Activated naive CD4-positive, alpha-beta T cell treated with anti-CD3 and anti-CD28 coated beads, Interleukin-2, amount 50 U/mL, for 16 hours (primary cell): Measurements from ENCODE around the gene IGDCC3.

Experiments used
- DNase-seq: peaks from one replicate; pipeline ENCODE4 v3.0.0-alpha.2; 2020

Gene IGDCC3

DNA sequence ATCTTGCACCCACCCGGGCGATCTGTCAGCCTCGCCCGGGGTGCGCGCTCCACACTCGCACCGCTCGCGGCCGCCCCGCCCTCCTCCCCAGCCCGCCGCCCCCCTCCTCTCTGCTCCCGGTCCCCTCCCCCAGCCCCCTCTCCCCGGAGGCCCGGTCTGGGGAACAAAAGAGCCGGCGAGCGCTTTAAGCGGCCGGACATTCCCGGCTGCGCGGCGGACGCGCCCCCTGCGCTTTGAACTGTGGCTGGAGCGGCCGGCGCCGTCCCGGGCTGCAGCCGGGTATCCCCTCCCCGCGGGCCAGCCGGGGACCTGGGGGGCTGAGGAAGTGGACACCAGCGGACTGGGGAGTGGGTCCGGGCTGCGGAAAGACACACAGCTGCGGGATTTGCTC lies at the start of gene IGDCC3:
Gene IGDCC3 (minus strand): TSS at position 27 of the 391 bp plus-strand sequence. CDS start 214 bp downstream, outside the sequence.
- no peak for DNase-seq

DNA sequence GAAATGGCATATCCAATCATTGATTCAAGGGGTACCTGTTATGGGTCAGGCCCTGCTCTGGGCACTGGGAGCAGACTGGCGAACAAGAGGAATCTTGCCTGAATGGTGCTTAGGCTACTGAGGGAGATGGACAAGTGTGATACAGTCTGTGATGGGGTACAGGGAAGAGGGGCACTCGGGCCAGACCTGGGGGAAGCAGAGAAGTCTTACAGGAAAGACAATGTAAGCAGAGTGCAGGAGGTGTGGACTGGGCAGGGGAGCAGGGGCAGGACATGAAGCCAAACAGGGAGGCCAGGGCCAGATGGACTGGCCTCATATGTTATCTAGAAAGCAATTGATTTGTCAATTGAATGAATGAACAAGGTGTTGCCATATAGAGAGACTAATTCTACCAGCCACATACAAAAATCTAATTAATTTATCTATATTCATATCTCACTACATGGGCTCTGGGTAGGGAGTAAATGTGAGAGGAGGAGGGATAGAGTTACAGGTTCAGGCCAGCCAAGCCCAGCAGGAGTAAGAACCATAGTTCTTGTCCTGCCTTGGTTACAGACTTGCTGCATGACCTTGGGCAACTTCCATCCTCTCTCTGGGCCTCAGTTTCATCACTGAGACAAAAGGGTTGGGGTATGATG lies 48.5 kb upstream of the IGDCC3 start:
- no peak for DNase-seq

DNA sequence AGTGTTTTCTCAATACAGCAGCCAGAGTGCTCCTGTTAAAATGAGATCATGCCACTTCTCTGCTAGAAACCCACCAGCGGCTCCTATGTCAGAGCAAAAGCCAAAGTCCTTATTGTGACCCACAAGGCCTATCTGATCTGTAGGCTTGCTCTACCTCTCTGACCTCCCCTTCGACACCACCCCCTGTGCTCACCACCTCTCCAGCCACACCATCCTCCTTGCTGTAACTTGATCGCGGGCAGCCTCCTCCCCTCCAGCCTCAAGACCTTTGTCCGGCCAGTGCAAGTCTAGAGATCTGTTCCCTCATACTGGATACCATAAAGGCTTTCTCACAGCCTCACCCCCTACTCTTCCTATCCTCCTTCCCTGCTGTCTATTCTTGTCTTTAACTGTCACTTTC lies 46.9 kb upstream of the IGDCC3 start:
- DNase-seq: no peak

- DNase-seq: no peak
Observed at GRCh38 chr15:65423976-65424679, 46.3 kb upstream of the IGDCC3 start.

- DNase-seq: no peak
Observed at GRCh38 chr15:65423150-65423975, 45.6 kb upstream of the IGDCC3 start.

GRCh38 chr15:65421360-65422215 lies 43.8 kb upstream of the IGDCC3 start:
- no peak for DNase-seq

DNA sequence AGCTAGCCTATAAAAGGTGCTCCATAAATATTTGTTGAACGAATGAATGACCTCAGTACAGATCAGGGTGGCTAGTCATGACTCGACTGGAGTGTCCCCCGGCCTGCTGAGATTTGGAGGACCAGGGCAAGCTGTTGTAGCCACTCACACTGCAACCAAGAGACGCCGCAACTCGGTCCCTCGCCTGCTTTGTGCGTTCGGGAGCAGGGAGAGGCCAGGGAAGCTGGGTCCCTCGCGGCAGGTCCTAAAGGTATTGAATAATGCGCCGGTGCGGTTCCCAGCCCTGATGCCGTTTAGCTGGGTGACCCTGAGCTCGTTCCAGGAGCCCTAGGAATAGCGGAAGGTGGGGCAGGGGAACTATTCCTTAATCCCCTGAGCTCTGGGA lies 43.2 kb upstream of the IGDCC3 start:
- DNase-seq: no peak

DNA sequence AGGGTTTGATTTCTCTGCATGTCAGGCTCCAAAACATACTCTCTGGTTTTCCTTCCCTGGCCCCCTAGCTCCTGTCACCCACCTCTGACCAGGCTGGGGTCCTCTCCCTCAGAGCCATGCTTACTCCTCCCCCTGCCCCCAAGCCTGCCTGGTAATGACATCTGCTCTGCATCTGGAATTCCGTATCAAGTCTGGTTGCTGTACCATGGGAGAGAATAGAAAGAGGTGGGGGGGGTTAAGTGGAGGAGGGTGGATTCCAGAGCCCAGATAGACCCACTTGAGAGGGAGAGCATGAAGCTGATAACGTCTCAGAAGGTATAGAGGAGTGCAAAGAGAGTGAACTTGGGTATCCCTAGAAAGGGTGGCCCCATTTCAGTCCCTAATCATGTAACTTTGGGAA lies 40.8 kb upstream of the IGDCC3 start:
- DNase-seq: no peak

- no peak for DNase-seq
Observed at GRCh38 chr15:65416845-65417416, 39.1 kb upstream of the IGDCC3 start.

- DNase-seq: no peak
Observed at GRCh38 chr15:65414841-65415621, 37.2 kb upstream of the IGDCC3 start.

DNA sequence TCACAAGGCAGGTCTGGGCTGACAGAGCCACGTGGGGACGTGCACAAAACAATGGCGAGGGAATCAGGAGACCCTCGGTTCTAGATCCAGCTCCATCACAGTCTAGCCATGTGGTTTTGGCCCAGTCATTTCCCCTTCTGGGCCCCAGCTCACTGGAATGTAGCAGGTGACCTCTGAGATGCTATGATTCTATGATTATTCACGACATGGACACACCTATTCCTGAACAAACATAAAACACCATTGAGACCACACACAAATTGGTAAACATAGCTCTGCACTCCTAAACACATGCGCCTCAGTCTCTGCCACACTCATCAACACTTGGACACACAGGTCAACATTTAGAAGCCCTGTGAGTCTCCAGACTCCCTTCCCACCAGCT lies 36.0 kb upstream of the IGDCC3 start:
- DNase-seq: no peak

DNA sequence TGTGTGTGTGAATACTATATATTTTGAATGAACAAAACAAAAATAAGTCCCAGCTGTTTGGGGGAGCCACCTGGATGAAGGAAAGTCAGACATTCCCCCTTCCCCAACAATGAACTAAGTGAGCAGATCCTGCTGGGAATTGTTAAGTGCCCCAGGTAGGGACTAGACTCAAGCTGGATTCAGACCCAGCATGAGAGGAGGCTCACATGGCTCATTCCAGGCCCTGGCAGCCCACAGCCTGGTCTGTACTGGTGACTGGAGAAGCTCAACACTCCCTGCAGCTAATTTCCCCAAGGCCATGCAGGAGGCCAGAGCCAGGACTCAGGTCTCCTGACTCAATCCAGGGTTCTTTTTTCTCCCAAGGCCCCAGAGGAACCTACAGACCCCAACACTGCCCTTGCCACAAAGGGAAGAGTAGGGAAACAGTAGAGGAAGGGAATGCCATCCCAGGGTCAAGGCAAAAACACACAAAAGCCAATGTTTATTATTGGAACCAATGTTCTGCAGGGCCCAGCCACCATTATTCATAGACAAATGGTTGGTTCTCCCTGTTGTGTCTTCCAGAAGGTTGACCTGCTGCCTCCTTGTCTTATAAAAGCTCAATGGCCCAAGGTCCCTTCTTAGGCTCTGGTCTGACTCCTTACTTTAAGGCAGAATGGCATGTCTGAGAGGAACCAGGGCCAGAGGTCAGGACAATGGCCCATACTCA lies 35.4 kb upstream of the IGDCC3 start:
- no peak for DNase-seq

DNA sequence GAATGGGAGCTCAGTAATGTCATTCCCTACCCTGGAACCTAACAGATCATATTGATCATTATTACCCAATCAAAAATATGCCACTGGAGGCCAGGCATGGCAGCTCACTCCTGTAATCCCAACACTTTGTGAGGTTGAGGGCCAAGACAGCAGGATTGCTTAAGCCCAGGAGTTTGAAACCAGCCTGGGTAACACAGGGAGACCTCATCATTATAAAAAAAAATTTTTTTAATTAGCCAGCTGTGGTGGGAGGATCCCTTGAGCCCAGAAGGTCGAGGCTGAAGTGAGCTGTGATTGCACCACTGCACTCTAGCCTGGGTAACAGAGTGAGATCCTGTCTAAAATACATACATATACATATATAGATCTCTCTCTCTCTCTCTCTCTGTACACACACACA lies 34.8 kb upstream of the IGDCC3 start:
- no peak for DNase-seq

DNA sequence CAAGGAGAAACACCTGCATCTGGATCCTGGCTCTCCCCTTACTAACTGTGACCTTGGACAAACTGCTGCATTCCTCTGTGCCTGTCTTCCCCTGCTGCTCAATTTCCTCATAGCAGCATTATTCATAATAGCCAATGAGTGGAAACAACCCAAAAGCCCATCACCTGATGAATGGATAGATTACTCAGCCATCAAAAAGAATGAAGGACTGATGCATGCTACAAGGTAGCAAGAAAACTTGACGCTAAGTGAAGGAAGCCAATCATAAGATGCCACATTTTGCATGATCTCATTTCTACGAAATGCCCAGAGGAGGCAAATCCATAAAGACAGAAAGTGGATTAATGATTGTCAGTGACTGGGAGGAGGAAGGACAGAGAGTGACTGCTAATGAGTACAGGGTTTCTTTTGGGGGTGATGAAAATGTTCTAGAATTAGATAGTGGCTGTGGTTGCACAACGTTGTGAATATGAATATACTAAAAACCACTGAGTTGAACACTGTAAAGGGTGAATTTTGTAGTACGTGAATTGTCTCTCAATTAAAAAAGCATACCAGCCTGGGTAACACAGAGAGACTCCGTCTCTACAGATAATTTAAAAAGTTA lies 33.8 kb upstream of the IGDCC3 start:
- no peak for DNase-seq

DNA sequence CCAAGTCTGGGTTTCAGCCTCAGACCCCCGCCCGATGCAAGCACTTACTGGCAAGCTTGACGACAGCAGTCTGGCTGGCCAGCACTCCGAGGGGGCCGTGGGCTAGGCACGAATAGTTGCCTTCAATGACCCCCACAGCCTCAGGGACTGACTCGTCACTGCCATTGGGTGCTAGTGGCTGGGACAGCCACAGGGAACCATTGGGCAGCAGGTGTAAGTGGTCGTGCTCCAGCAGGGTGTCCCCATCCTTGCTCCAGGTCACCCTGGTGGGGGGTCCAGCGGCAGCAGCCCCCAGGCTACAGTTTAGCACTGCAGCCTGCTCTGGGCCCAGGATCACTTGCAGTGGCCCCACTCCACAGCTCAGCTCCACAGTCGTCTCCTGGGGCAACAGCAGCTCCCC lies 33.2 kb upstream of the IGDCC3 start:
- no peak for DNase-seq

DNA sequence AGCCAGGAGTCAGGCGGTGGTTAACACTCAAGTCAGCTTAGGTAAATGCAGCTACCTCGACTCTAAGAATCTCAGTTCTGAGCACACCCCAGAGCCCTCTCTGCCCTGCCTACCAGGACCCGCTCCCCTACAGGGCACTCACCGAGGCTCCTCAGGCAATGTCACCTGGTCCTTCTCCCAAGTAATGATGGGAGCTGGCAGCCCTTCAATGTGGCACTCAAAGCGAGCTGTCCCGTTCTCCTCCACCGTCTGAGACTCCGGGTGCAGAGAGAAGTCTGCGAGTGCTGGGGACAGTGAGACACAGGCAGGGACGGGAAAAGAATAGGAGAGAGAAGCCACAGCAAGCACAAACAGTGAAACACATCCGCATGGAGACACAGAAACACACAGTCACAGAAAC lies 32.2 kb upstream of the IGDCC3 start:
- DNase-seq: no peak

GRCh38 chr15:65409036-65409631 lies 31.3 kb upstream of the IGDCC3 start:
- no peak for DNase-seq

DNA sequence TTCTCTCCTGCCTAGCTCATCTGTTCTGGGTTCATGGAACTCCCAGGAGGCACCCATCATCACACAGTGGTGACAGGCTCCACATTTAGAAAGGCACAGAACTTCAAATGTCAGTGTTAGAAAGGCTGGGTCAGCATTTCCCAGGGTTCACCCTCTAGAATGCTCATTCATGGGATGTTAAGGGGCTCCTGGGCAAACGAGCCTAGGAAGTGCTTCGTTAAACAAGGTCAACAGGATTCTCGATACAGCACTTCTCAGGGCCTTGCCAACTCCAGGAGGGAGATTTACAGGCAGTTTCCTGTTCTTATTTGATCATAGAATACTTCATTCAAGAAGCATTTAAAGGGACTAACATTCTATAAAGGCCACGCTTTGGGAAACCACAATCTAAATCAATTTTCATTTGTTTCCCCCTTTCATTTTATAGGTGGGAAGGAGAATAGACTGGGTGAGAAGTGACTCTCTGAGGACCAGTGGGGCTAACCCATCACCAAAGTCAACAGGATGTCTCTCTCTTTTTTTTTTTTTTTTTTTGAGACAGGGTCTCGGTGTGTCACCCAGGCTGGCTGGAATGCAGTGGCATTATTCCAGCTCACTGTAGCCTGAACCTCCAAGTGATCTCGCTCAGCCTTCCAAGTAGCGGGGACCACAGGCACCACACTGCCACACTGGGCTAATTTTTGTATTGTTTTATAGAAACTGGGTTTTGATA lies 30.7 kb upstream of the IGDCC3 start:
- DNase-seq: no peak

DNA sequence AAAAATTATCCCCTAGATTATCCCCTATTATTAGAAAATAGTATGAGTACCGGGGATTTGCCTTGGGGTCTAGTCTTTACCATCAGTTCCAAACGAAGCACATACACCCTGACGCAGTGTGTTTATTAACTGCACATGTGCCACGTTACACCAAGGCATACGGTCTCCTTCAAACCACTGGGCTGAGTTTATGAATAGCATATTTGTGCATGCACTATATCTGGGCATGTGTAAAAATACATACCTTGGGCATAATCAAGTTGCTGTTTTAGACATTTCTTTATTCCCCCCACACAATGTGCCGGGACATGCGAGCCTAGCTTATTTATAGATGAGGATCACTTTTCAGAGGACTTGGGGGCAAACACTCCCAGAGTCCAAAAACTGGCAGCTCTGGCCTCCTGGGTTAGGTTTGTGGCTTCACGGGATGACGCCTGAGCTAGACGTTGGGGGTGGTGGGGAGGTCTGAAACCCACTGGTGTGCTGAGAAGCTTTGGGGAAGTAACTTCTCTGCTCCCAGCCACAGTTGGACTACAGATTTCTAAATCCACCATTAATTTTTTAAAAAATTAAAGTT lies 28.7 kb upstream of the IGDCC3 start:
- DNase-seq: no peak
